Tibial nerve (tissue), 4 donors: Measurements from ENCODE around the gene SPATA16.

Experiments
- CTCF ChIP-seq, 5 experiments: fragments of 200-600 bp in 3 of 5; fragments of 450-650 bp in 2 of 5; sonication (generic) in 3 of 5; IDR thresholded peaks; one replicate each; pipeline ENCODE4 v1.5.1; 2016 to 2019; ENCODE audit warnings: antibody characterized with exemption in 5 of 5, mild to moderate bottlenecking in 3 of 5, moderate library complexity in 2 of 5
- EP300 ChIP-seq, 2 donors: sonication (generic); formaldehyde crosslinking; IDR thresholded peaks; one replicate each; pipeline ENCODE4 v1.6.1; 2017; ENCODE audit warnings: antibody characterized with exemption in 2 of 2, mild to moderate bottlenecking in 1 of 2
- POLR2A ChIP-seq, 2 donors: fragments of 450-650 bp; IDR thresholded peaks; one replicate each; pipeline ENCODE4 v1.6.1; 2017; ENCODE audit warnings: antibody characterized with exemption in 2 of 2, mild to moderate bottlenecking in 2 of 2, moderate library complexity in 2 of 2

- TF ChIP-seq POLR2A (IDR thresholded peaks at IDR 0.05) (no peak), EP300 (IDR thresholded peaks at IDR 0.05) (no peak), CTCF (IDR thresholded peaks at IDR 0.05) (no peak)
These were observed 271.1 kb downstream of the SPATA16 start for GRCh38 chr3:172869784-172870518.
